ENCODE measurements around the gene GNAT3. TPM values are rescaled to one million over a fixed set of nuclear protein-coding genes. Genes with fewer than 3 reads are reported as not detected.

Gene GNAT3
- polyA plus RNA-seq, 4 donors: 0.49 to 3.8 (median 1.2) TPM

DNA sequence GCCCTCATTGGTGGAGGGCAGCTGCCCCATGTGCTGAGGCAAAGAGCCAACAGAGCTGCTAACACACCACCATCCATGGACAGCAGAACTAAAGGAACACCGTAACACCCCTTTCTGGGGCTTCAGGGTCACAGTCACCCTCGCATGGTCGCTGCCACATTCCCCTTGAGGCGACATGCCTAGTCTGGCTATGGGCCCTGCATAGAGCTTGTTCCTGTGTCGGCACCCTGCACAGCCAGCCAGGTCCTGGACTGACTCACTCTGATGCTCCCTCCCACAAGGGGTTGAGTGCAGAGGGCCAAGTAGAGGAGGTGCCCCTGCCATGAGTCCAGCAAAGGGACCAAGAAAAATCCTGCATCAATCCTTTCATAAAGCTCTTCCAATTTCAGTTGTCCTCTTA lies 77.8 kb downstream of the GNAT3 start:
- Histone ChIP-seq H3K4me1 (ENCODE audit: control insufficient read depth in 3 of 3, insufficient read depth in 2 of 3, low read depth in 1 of 3, low read length in 2 of 3) (no peaks in the 10 kb centered on the region), H3K36me3 (ENCODE audit: control insufficient read depth in 3 of 3, insufficient read depth in 2 of 3, low read depth in 1 of 3, low read length in 3 of 3) (no peaks in the 10 kb centered on the region), H3K27ac (ENCODE audit: low read depth in 1 of 3, low read length in 2 of 3) (no peak overlapping the region), H3K9me3 (ENCODE audit: control insufficient read depth in 2 of 2, insufficient read depth in 1 of 2, low read depth in 1 of 2, low read length in 1 of 2) (peaks cover 0 to 10% of the 10 kb centered on the region in 2 donors), H3K27me3 (ENCODE audit: control insufficient read depth in 3 of 3, insufficient read depth in 3 of 3, low read length in 3 of 3) (no peaks in the 10 kb centered on the region), H3K4me3 (ENCODE audit: low read depth in 1 of 3, low read length in 3 of 3) (no peak overlapping the region)
- 85 to 99% (median 88%) methylated on average over 5 of the region's 5 CpGs for WGBS, 3 donors
- no peak for FAIRE-seq
- DNase-seq: no peak

- H3K4me3 ChIP-seq (ENCODE audit: low read depth in 1 of 3, low read length in 3 of 3): no peak overlapping the region
- H3K4me1 ChIP-seq (ENCODE audit: control insufficient read depth in 3 of 3, insufficient read depth in 2 of 3, low read depth in 1 of 3, low read length in 2 of 3): no peaks in the 10 kb centered on the region
- no peak overlapping the region for H3K27ac ChIP-seq (ENCODE audit: low read depth in 1 of 3, low read length in 2 of 3)
- peaks cover 0 to 10% of the 10 kb centered on the region in 2 donors for H3K9me3 ChIP-seq (ENCODE audit: control insufficient read depth in 2 of 2, insufficient read depth in 1 of 2, low read depth in 1 of 2, low read length in 1 of 2)
- WGBS, 3 donors: 87 to 89% methylated on average over 1 of the region's 1 CpG; no CpG with 5 or more reads in 1 of the 3 donors
- no peak for FAIRE-seq
- DNase-seq: no peak
- no peaks in the 10 kb centered on the region for H3K36me3 ChIP-seq (ENCODE audit: control insufficient read depth in 3 of 3, insufficient read depth in 2 of 3, low read depth in 1 of 3, low read length in 3 of 3)
- no peaks in the 10 kb centered on the region for H3K27me3 ChIP-seq (ENCODE audit: control insufficient read depth in 3 of 3, insufficient read depth in 3 of 3, low read length in 3 of 3)
Measured at GRCh38 chr7:80432166-80432565, 79.7 kb downstream of the GNAT3 start.

GRCh38 chr7:80429181-80429580 lies 82.7 kb downstream of the GNAT3 start:
- WGBS, 3 donors: 71 to 79% (median 77%) methylated on average over 1 of the region's 1 CpG
- no peak for DNase-seq

DNA sequence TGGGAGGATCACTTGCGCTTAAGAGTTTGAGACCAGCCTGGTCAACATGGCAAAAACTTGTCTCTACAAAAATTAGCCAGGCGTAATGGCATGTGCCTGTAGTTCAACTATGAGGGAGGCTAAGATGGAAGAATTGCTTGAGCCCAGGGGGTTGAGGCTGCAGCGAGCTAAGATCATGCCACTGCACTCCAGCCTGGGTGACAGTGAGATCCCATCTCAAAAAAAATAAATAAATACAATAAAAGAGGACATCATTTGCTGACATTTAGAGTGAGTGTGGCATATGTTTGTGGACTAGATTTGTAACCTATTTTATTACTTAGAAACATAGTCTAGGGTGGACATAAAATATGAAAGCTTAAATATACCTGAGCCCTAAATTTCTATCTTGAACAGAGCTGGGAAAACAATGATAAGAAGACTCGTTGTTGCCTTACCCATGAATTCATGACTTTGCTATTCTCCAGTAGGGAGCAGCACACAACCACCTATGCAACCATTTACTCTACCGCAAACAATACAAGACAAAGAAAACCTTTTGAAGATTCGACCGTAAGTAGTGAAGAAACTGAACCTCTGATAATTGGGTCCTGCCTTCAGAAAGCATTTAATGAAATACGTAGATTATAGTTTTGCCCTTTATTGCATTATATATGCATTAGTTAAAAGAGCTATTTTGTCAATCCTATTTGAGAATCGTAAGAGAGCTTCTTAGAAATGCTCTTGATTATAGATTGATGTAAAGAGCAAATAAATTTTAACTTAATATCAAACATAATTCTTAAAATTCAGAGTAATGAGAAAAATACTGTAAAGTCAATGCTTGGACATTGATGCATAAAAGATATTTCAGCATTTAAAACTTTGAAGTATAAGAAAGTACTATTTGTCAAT lies 83.5 kb downstream of the GNAT3 start:
- peak; percentile 81 for FAIRE-seq
- Histone ChIP-seq H3K4me1 (ENCODE audit: control insufficient read depth in 3 of 3, insufficient read depth in 2 of 3, low read depth in 1 of 3, low read length in 2 of 3) (no peaks in the 10 kb centered on the region), H3K36me3 (ENCODE audit: control insufficient read depth in 3 of 3, insufficient read depth in 2 of 3, low read depth in 1 of 3, low read length in 3 of 3) (no peaks in the 10 kb centered on the region), H3K9me3 (ENCODE audit: control insufficient read depth in 2 of 2, insufficient read depth in 1 of 2, low read depth in 1 of 2, low read length in 1 of 2) (no peaks in the 10 kb centered on the region), H3K27me3 (ENCODE audit: control insufficient read depth in 3 of 3, insufficient read depth in 3 of 3, low read length in 3 of 3) (no peaks in the 10 kb centered on the region), H3K4me3 (ENCODE audit: low read depth in 1 of 3, low read length in 3 of 3) (no peak overlapping the region), H3K27ac (ENCODE audit: low read depth in 1 of 3, low read length in 2 of 3) (no peak overlapping the region)
- 32 to 39% (median 34%) methylated on average over 9 of the region's 9 CpGs for WGBS, 3 donors
- DNase-seq: peak; percentile 71 to 77

More at GRCh38 chr7:80429181-80429580, 82.7 kb downstream of the GNAT3 start:
- no peak overlapping the region for H3K27ac ChIP-seq (ENCODE audit: low read depth in 1 of 3, low read length in 2 of 3)
- no peaks in the 10 kb centered on the region for H3K4me1 ChIP-seq (ENCODE audit: control insufficient read depth in 3 of 3, insufficient read depth in 2 of 3, low read depth in 1 of 3, low read length in 2 of 3)
- no peak for FAIRE-seq
- peaks cover 0 to 6% of the 10 kb centered on the region in 2 donors for H3K9me3 ChIP-seq (ENCODE audit: control insufficient read depth in 2 of 2, insufficient read depth in 1 of 2, low read depth in 1 of 2, low read length in 1 of 2)
- no peak overlapping the region for H3K4me3 ChIP-seq (ENCODE audit: low read depth in 1 of 3, low read length in 3 of 3)
- H3K36me3 ChIP-seq (ENCODE audit: control insufficient read depth in 3 of 3, insufficient read depth in 2 of 3, low read depth in 1 of 3, low read length in 3 of 3): no peaks in the 10 kb centered on the region
- no peaks in the 10 kb centered on the region for H3K27me3 ChIP-seq (ENCODE audit: control insufficient read depth in 3 of 3, insufficient read depth in 3 of 3, low read length in 3 of 3)

- no peaks in the 10 kb centered on the region for H3K9me3 ChIP-seq (ENCODE audit: control insufficient read depth in 2 of 2, insufficient read depth in 1 of 2, low read depth in 1 of 2, low read length in 1 of 2)
- no peaks in the 10 kb centered on the region for H3K27me3 ChIP-seq (ENCODE audit: control insufficient read depth in 3 of 3, insufficient read depth in 3 of 3, low read length in 3 of 3)
- no peaks in the 10 kb centered on the region for H3K36me3 ChIP-seq (ENCODE audit: control insufficient read depth in 3 of 3, insufficient read depth in 2 of 3, low read depth in 1 of 3, low read length in 3 of 3)
- 74 to 81% (median 81%) methylated on average over 4 of the region's 4 CpGs for WGBS, 3 donors
- FAIRE-seq (no peak), DNase-seq (no peak)
- no peak overlapping the region for H3K27ac ChIP-seq (ENCODE audit: low read depth in 1 of 3, low read length in 2 of 3)
- no peak overlapping the region for H3K4me3 ChIP-seq (ENCODE audit: low read depth in 1 of 3, low read length in 3 of 3)
- no peaks in the 10 kb centered on the region for H3K4me1 ChIP-seq (ENCODE audit: control insufficient read depth in 3 of 3, insufficient read depth in 2 of 3, low read depth in 1 of 3, low read length in 2 of 3)
Measured at GRCh38 chr7:80427218-80427617, 84.6 kb downstream of the GNAT3 start.

DNA sequence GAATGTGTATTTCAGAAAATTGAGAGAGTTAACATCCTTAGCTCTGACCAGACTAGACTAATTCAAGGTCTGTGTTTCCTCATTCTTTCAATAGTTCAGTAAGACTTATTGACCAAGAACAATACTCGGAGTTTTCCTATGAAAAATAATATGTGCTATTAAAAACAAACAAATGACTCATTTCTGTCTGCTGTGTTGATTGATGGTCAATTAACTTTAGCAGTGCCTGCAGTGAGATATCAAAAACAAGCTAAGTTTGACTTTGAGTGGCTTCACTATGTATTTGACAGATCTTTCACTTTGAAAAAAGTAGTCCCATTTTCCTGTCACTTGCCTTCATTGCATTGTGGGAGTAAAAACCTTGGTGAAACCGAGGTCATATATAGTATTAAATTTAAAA lies 91.0 kb downstream of the GNAT3 start:
- Histone ChIP-seq H3K4me3 (ENCODE audit: low read depth in 1 of 3, low read length in 3 of 3) (no peak overlapping the region), H3K27me3 (ENCODE audit: control insufficient read depth in 3 of 3, insufficient read depth in 3 of 3, low read length in 3 of 3) (no peaks in the 10 kb centered on the region), H3K9me3 (ENCODE audit: control insufficient read depth in 2 of 2, insufficient read depth in 1 of 2, low read depth in 1 of 2, low read length in 1 of 2) (no peaks in the 10 kb centered on the region), H3K27ac (ENCODE audit: low read depth in 1 of 3, low read length in 2 of 3) (no peak overlapping the region), H3K4me1 (ENCODE audit: control insufficient read depth in 3 of 3, insufficient read depth in 2 of 3, low read depth in 1 of 3, low read length in 2 of 3) (no peaks in the 10 kb centered on the region), H3K36me3 (ENCODE audit: control insufficient read depth in 3 of 3, insufficient read depth in 2 of 3, low read depth in 1 of 3, low read length in 3 of 3) (no peaks in the 10 kb centered on the region)
- 56 to 61% (median 57%) methylated on average over 2 of the region's 2 CpGs for WGBS, 3 donors
- FAIRE-seq: peak; percentile 23
- no peak for DNase-seq

GRCh38 chr7:80417211-80417793 lies 94.6 kb downstream of the GNAT3 start:
- Histone ChIP-seq H3K4me1 (ENCODE audit: control insufficient read depth in 3 of 3, insufficient read depth in 2 of 3, low read depth in 1 of 3, low read length in 2 of 3) (no peaks in the 10 kb centered on the region), H3K4me3 (ENCODE audit: low read depth in 1 of 3, low read length in 3 of 3) (no peak overlapping the region), H3K27ac (ENCODE audit: low read depth in 1 of 3, low read length in 2 of 3) (no peak overlapping the region), H3K36me3 (ENCODE audit: control insufficient read depth in 3 of 3, insufficient read depth in 2 of 3, low read depth in 1 of 3, low read length in 3 of 3) (no peaks in the 10 kb centered on the region), H3K27me3 (ENCODE audit: control insufficient read depth in 3 of 3, insufficient read depth in 3 of 3, low read length in 3 of 3) (no peaks in the 10 kb centered on the region), H3K9me3 (ENCODE audit: control insufficient read depth in 2 of 2, insufficient read depth in 1 of 2, low read depth in 1 of 2, low read length in 1 of 2) (no peaks in the 10 kb centered on the region)
- FAIRE-seq (no peak), DNase-seq (no peak)
- 87 to 90% (median 88%) methylated on average over 6 of the region's 6 CpGs for WGBS, 3 donors

GRCh38 chr7:80415522-80415921 lies 96.3 kb downstream of the GNAT3 start:
- DNase-seq: no peak
- Histone ChIP-seq H3K27me3 (ENCODE audit: control insufficient read depth in 3 of 3, insufficient read depth in 3 of 3, low read length in 3 of 3) (no peaks in the 10 kb centered on the region), H3K4me3 (ENCODE audit: low read depth in 1 of 3, low read length in 3 of 3) (no peak overlapping the region), H3K36me3 (ENCODE audit: control insufficient read depth in 3 of 3, insufficient read depth in 2 of 3, low read depth in 1 of 3, low read length in 3 of 3) (no peaks in the 10 kb centered on the region), H3K27ac (ENCODE audit: low read depth in 1 of 3, low read length in 2 of 3) (no peak overlapping the region), H3K9me3 (ENCODE audit: control insufficient read depth in 2 of 2, insufficient read depth in 1 of 2, low read depth in 1 of 2, low read length in 1 of 2) (no peaks in the 10 kb centered on the region), H3K4me1 (ENCODE audit: control insufficient read depth in 3 of 3, insufficient read depth in 2 of 3, low read depth in 1 of 3, low read length in 2 of 3) (no peaks in the 10 kb centered on the region)
- 86 to 100% (median 88%) methylated on average over 1 of the region's 1 CpG for WGBS, 3 donors
- FAIRE-seq: no peak
